ENCODE results near the gene TAS2R38. TPM values are rescaled to one million over a fixed set of nuclear protein-coding genes. Genes with fewer than 3 reads are reported as not detected.

TAS2R38 gene
- total RNA-seq, 4 donors from 2014 or later, result not detected

GRCh38 chr7:141999058-141999623 is 25.6 kb upstream of the TAS2R38 start:
- no peaks in the 10 kb centered on the region for H3K27me3 ChIP-seq
- TF ChIP-seq CTCF (IDR thresholded peaks at IDR 0.05), result no peak
- TF ChIP-seq POLR2A (IDR thresholded peaks at IDR 0.05), result no peak
- no peaks in the 10 kb centered on the region for H3K9me3 ChIP-seq
- H3K4me3 ChIP-seq, result no peak overlapping the region
- WGBS, 2 donors, result 39 to 41% methylated on average over 4 of the region's 4 CpGs
- H3K27ac ChIP-seq, result no peak overlapping the region
- no peak for DNase-seq
- intact Hi-C loops (cut with DNase I), result no loop called here
- H3K4me1 ChIP-seq, result no peaks in the 10 kb centered on the region
- no peaks in the 10 kb centered on the region for H3K36me3 ChIP-seq

- Histone ChIP-seq H3K27ac (no peak overlapping the region), H3K4me3 (no peak overlapping the region), H3K4me1 (no peaks in the 10 kb centered on the region), H3K9me3 (no peaks in the 10 kb centered on the region), H3K36me3 (no peaks in the 10 kb centered on the region), H3K27me3 (no peaks in the 10 kb centered on the region)
- 55 to 67% methylated on average over 1 of the region's 1 CpG for WGBS, 2 donors
- intact Hi-C loops (cut with DNase I), result no loop called here
- no peak for TF ChIP-seq POLR2A (IDR thresholded peaks at IDR 0.05)
- no peak for TF ChIP-seq CTCF (IDR thresholded peaks at IDR 0.05)
- no peak for DNase-seq
Observed at GRCh38 chr7:141993354-141993753, 19.8 kb upstream of the TAS2R38 start.

- no peaks in the 10 kb centered on the region for H3K27me3 ChIP-seq
- no peak overlapping the region for H3K4me3 ChIP-seq
- intact Hi-C loops (cut with DNase I), result no loop called here
- H3K27ac ChIP-seq, result no peak overlapping the region
- DNase-seq, result no peak
- H3K9me3 ChIP-seq, result no peaks in the 10 kb centered on the region
- 62 to 66% methylated on average over 4 of the region's 4 CpGs for WGBS, 2 donors
- H3K4me1 ChIP-seq, result no peaks in the 10 kb centered on the region
- TF ChIP-seq POLR2A (IDR thresholded peaks at IDR 0.05) (no peak), CTCF (IDR thresholded peaks at IDR 0.05) (no peak)
- H3K36me3 ChIP-seq, result no peaks in the 10 kb centered on the region
Observed at GRCh38 chr7:141992688-141993087, 19.1 kb upstream of the TAS2R38 start.

GRCh38 chr7:141992156-141992555 is 18.6 kb upstream of the TAS2R38 start:
- DNase-seq, result no peak
- H3K4me3 ChIP-seq, result no peak overlapping the region
- H3K27me3 ChIP-seq, result no peaks in the 10 kb centered on the region
- no peaks in the 10 kb centered on the region for H3K9me3 ChIP-seq
- no peaks in the 10 kb centered on the region for H3K36me3 ChIP-seq
- WGBS, 2 donors, result 52 to 71% methylated on average over 2 of the region's 2 CpGs
- H3K4me1 ChIP-seq, result no peaks in the 10 kb centered on the region
- intact Hi-C loops (cut with DNase I), result no loop called here
- TF ChIP-seq CTCF (IDR thresholded peaks at IDR 0.05) (no peak), POLR2A (IDR thresholded peaks at IDR 0.05) (no peak)
- H3K27ac ChIP-seq, result no peak overlapping the region

- TF ChIP-seq POLR2A (IDR thresholded peaks at IDR 0.05) (no peak), CTCF (IDR thresholded peaks at IDR 0.05) (no peak)
- Histone ChIP-seq H3K4me3 (no peak overlapping the region), H3K27ac (no peak overlapping the region), H3K36me3 (no peaks in the 10 kb centered on the region), H3K4me1 (no peaks in the 10 kb centered on the region), H3K27me3 (no peaks in the 10 kb centered on the region), H3K9me3 (no peaks in the 10 kb centered on the region)
- no peak for DNase-seq
- intact Hi-C loops (cut with DNase I), result no loop called here
- WGBS, 2 donors, result 76 to 81% methylated on average over 5 to 6 of the region's 6 CpGs
Observed at GRCh38 chr7:141991140-141991539, 17.6 kb upstream of the TAS2R38 start.
